Loucy (cell line): ENCODE measurements around the gene SMIM35.

Experiments
- H2AFZ ChIP-seq: fragments of 200-600 bp; sonication (generic); 2 replicates; pipeline ENCODE4 v1.6.0; 2016; ENCODE audit warnings: antibody characterized with exemption, mild to moderate bottlenecking, low read length, moderate library complexity
- H3F3A ChIP-seq: fragments of 200-600 bp; 2 replicates; pipeline ENCODE4 v1.6.0; 2016; ENCODE audit warnings: antibody characterized with exemption, low read depth, mild to moderate bottlenecking
- H3K27me3 ChIP-seq: fragments of 200-600 bp; sonication (generic); 2 replicates; pipeline ENCODE4 v1.6.1; 2014; ENCODE audit warnings: low read length, mild to moderate bottlenecking; ENCODE audit not compliant: insufficient read depth, poor library complexity, severe bottlenecking
- H3K36me3 ChIP-seq: fragments of 200-600 bp; sonication (generic); 2 replicates; pipeline ENCODE4 v1.6.1; 2016; ENCODE audit warnings: low read length; ENCODE audit not compliant: insufficient read depth
- H3K4me1 ChIP-seq: fragments of 200-600 bp; sonication (generic); 2 replicates; pipeline ENCODE4 v1.5.1; 2014; ENCODE audit warnings: low read length, mild to moderate bottlenecking; ENCODE audit not compliant: insufficient read depth, poor library complexity, severe bottlenecking
- H3K4me2 ChIP-seq: fragments of 200-600 bp; sonication (generic); 2 replicates; pipeline ENCODE4 v1.6.0; 2014; ENCODE audit warnings: antibody characterized with exemption, low read length, low read depth, mild to moderate bottlenecking; ENCODE audit not compliant: poor library complexity, severe bottlenecking
- H3K4me3 ChIP-seq: fragments of 200-600 bp; sonication (generic); 2 replicates; pipeline ENCODE4 v1.5.1; 2014; ENCODE audit warnings: low read length, mild to moderate bottlenecking, mixed read lengths; ENCODE audit not compliant: poor library complexity, severe bottlenecking
- H3K79me2 ChIP-seq: fragments of 200-600 bp; sonication (generic); 2 replicates; pipeline ENCODE4 v1.6.1; 2014; ENCODE audit warnings: low read length; ENCODE audit not compliant: insufficient read depth
- H3K9ac ChIP-seq: fragments of 200-600 bp; sonication (generic); 2 replicates; pipeline ENCODE4 v1.6.0; 2014; ENCODE audit warnings: mild to moderate bottlenecking, low read depth, low read length, moderate library complexity; ENCODE audit not compliant: poor library complexity, severe bottlenecking
- H3K9me2 ChIP-seq: fragments of 200-600 bp; sonication (generic); replicated peaks from 2 replicates; pipeline ENCODE4 v1.6.1; 2016; ENCODE audit warnings: low read depth, low read length, mixed read lengths
- H3K9me3 ChIP-seq: fragments of 200-600 bp; sonication (generic); 2 replicates; pipeline ENCODE4 v1.6.1; 2014; ENCODE audit warnings: mild to moderate bottlenecking, antibody characterized with exemption, low read length, low read depth; ENCODE audit not compliant: insufficient read depth
- H4K20me1 ChIP-seq: fragments of 200-600 bp; sonication (generic); 2 replicates; pipeline ENCODE4 v1.6.0; 2014; ENCODE audit warnings: antibody characterized with exemption, low read length, mild to moderate bottlenecking; ENCODE audit not compliant: insufficient read depth, poor library complexity, severe bottlenecking
- EZH2phosphoT487 ChIP-seq: fragments of 200-600 bp; IDR thresholded peaks from 2 replicates; pipeline ENCODE4 v1.6.1; 2018; ENCODE audit warnings: antibody characterized with exemption, mild to moderate bottlenecking, moderate library complexity, borderline replicate concordance
- TF ChIP-seq, protein P1 (sequence below): fragments of 200-600 bp; sonication (generic); conservative IDR thresholded peaks from 2 replicates; pipeline ENCODE4 v1.5.1; 2014; ENCODE audit warnings: mild to moderate bottlenecking, antibody characterized with exemption, low read length

Gene SMIM35

GRCh38 chr11:118135051-118135795 lies 48.5 kb upstream of the SMIM35 start:
- Histone ChIP-seq H3K36me3 (no peaks in the 10 kb centered on the region), H3F3A (no peaks in the 10 kb centered on the region), H3K4me3 (no peak overlapping the region), H3K27me3 (no peaks in the 10 kb centered on the region), H3K4me2 (no peak overlapping the region), H3K4me1 (no peaks in the 10 kb centered on the region), H3K9ac (no peak overlapping the region), H3K79me2 (no peaks in the 10 kb centered on the region), H3K9me3 (no peaks in the 10 kb centered on the region), H4K20me1 (no peaks in the 10 kb centered on the region), H2AFZ (no peak overlapping the region), H3K9me2 (no peaks in the 10 kb centered on the region)
- TF ChIP-seq, protein P1, sequence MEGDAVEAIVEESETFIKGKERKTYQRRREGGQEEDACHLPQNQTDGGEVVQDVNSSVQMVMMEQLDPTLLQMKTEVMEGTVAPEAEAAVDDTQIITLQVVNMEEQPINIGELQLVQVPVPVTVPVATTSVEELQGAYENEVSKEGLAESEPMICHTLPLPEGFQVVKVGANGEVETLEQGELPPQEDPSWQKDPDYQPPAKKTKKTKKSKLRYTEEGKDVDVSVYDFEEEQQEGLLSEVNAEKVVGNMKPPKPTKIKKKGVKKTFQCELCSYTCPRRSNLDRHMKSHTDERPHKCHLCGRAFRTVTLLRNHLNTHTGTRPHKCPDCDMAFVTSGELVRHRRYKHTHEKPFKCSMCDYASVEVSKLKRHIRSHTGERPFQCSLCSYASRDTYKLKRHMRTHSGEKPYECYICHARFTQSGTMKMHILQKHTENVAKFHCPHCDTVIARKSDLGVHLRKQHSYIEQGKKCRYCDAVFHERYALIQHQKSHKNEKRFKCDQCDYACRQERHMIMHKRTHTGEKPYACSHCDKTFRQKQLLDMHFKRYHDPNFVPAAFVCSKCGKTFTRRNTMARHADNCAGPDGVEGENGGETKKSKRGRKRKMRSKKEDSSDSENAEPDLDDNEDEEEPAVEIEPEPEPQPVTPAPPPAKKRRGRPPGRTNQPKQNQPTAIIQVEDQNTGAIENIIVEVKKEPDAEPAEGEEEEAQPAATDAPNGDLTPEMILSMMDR, result no peak
- no peak for TF ChIP-seq EZH2phosphoT487

GRCh38 chr11:118133816-118134215 lies 47.1 kb upstream of the SMIM35 start:
- no peak overlapping the region for H3K4me2 ChIP-seq
- H3K79me2 ChIP-seq, result no peaks in the 10 kb centered on the region
- no peaks in the 10 kb centered on the region for H3K36me3 ChIP-seq
- H3K4me1 ChIP-seq, result no peaks in the 10 kb centered on the region
- H3F3A ChIP-seq, result no peaks in the 10 kb centered on the region
- H3K9me3 ChIP-seq, result no peaks in the 10 kb centered on the region
- no peak overlapping the region for H3K4me3 ChIP-seq
- H2AFZ ChIP-seq, result no peak overlapping the region
- no peaks in the 10 kb centered on the region for H4K20me1 ChIP-seq
- H3K9me2 ChIP-seq, result no peaks in the 10 kb centered on the region
- H3K9ac ChIP-seq, result no peak overlapping the region
- TF ChIP-seq, protein P1, result no peak
- TF ChIP-seq EZH2phosphoT487, result no peak
- H3K27me3 ChIP-seq, result no peaks in the 10 kb centered on the region

GRCh38 chr11:118132385-118133151 lies 45.8 kb upstream of the SMIM35 start:
- no peak overlapping the region for H2AFZ ChIP-seq
- no peaks in the 10 kb centered on the region for H3K9me3 ChIP-seq
- no peaks in the 10 kb centered on the region for H3K27me3 ChIP-seq
- no peak overlapping the region for H3K4me2 ChIP-seq
- no peaks in the 10 kb centered on the region for H3K36me3 ChIP-seq
- H3K9me2 ChIP-seq, result no peaks in the 10 kb centered on the region
- TF ChIP-seq EZH2phosphoT487, result no peak
- TF ChIP-seq, protein P1, result no peak
- no peaks in the 10 kb centered on the region for H3F3A ChIP-seq
- no peak overlapping the region for H3K4me3 ChIP-seq
- no peaks in the 10 kb centered on the region for H3K79me2 ChIP-seq
- no peaks in the 10 kb centered on the region for H3K4me1 ChIP-seq
- no peak overlapping the region for H3K9ac ChIP-seq
- H4K20me1 ChIP-seq, result no peaks in the 10 kb centered on the region
